GM21786 (cell line): ENCODE measurements around the gene ZNF319.
"Not testable (repeated sequence)": the region's sequence is repeated elsewhere in the genome, so short reads cannot be mapped to it uniquely, and the experiment has no call there.

ENCODE experiments used
- ATAC-seq: cut with Tn5 transposase; IDR thresholded peaks from one replicate; pipeline ENCODE4 v1.9.1; 2021; ENCODE audit not compliant: unreplicated experiment

ZNF319 gene

GRCh38 chr16:57979006-57979585 is 21.4 kb downstream of the ZNF319 start:
- no peak for ATAC-seq

GRCh38 chr16:57978070-57978465 is 22.4 kb downstream of the ZNF319 start:
- ATAC-seq: not testable (repeated sequence)

GRCh38 chr16:57977418-57978069 is 22.9 kb downstream of the ZNF319 start:
- ATAC-seq: no peak

GRCh38 chr16:57976331-57976796 is 24.1 kb downstream of the ZNF319 start:
- no peak for ATAC-seq

GRCh38 chr16:57972306-57972705 is 28.2 kb downstream of the ZNF319 start:
- no peak for ATAC-seq

- no peak for ATAC-seq
These were observed 28.6 kb downstream of the ZNF319 start for GRCh38 chr16:57971848-57972247.

- no peak for ATAC-seq
These were observed 29.5 kb downstream of the ZNF319 start, which contains the start of gene CNGB1 for GRCh38 chr16:57970970-57971369. TSS of gene CNGB1 (minus strand) at chr16:57971128. CDS start at chr16:57967286, 3,842 bp downstream.

- ATAC-seq: no peak
These were observed 30.2 kb downstream of the ZNF319 start for GRCh38 chr16:57970319-57970718.

GRCh38 chr16:57969451-57970123 is 30.9 kb downstream of the ZNF319 start:
- no peak for ATAC-seq

- ATAC-seq: no peak
These were observed 32.6 kb downstream of the ZNF319 start for GRCh38 chr16:57967916-57968315.

- ATAC-seq: no peak
These were observed 33.5 kb downstream of the ZNF319 start for GRCh38 chr16:57966986-57967385.

- ATAC-seq: no peak
These were observed 34.2 kb downstream of the ZNF319 start for GRCh38 chr16:57966204-57966771.

GRCh38 chr16:57964157-57964700 is 36.2 kb downstream of the ZNF319 start:
- ATAC-seq: no peak

- no peak for ATAC-seq
These were observed 37.7 kb downstream of the ZNF319 start for GRCh38 chr16:57962756-57963155.

GRCh38 chr16:57962046-57962445 is 38.4 kb downstream of the ZNF319 start:
- ATAC-seq: no peak

- no peak for ATAC-seq
These were observed 38.9 kb downstream of the ZNF319 start for GRCh38 chr16:57961538-57961937.

- ATAC-seq: no peak
These were observed 39.5 kb downstream of the ZNF319 start for GRCh38 chr16:57960826-57961472.

- ATAC-seq: no peak
These were observed 40.2 kb downstream of the ZNF319 start for GRCh38 chr16:57960310-57960709.

GRCh38 chr16:57959804-57960203 is 40.7 kb downstream of the ZNF319 start:
- ATAC-seq: no peak

GRCh38 chr16:57959121-57959520 is 41.4 kb downstream of the ZNF319 start:
- no peak for ATAC-seq

- ATAC-seq: no peak
These were observed 41.9 kb downstream of the ZNF319 start for GRCh38 chr16:57958544-57958943.
